Central memory CD4-positive, alpha-beta T cell (primary cell): ENCODE results near the gene ZDHHC11B.
"Not testable (repeated sequence)": the region's sequence is repeated elsewhere in the genome, so short reads cannot be mapped to it uniquely, and the experiment has no call there.

Experiments
- DNase-seq: peaks from one replicate; pipeline ENCODE4 v3.0.0; 2022

Gene ZDHHC11B

DNA sequence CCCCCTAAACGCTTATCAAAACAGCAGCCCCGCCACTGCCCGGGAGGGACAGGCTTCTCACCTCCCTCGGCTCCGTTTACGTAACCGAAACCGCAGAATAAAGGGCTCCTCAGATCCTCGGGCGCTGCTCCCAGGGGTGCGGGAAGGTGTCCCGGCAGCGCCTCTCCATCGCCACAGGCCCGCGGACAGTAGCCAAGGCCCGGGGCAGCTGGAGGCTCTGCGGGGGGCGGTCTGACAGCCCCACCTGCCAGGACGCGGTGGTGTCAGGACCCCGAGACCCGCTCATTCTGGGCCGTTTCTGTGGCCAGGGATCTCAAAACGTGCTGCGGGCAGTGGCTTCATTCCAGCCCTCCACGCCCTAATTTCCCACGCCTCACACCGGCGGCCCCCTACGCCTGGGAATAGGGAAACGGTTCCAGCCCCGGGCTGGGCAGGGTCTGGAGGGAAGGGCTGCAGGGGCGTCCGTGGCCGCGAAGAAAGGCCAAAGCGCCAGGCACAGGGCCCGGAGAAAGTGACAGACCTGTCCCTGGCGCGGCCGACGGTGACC lies 575 bp downstream of the ZDHHC11B start:
- DNase-seq, result peak; percentile 51

- DNase-seq, result not testable (repeated sequence)
These were observed 1.3 kb downstream of the ZDHHC11B start for GRCh38 chr5:783049-783802.

DNA sequence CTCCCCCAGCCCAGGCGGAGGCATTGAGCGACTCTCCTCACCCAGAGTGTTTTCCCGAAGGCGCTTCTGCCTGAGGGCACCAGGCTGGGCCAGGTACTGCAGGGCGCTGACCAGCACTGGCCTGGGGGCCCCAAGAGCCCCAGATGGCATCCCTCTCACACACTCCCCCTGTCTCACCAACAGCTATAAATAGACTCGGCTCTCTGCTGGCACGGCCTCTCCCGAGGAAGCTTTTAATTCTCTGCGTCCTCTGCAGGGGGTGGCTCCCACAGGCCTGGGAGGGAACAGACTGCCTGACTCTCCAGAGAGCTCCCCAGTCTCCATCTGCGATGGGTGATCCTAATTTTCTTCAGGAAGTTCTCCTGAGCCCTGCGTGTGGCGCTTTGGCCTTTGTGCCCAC lies 2.2 kb downstream of the ZDHHC11B start:
- not testable (repeated sequence) for DNase-seq

- DNase-seq, result not testable (repeated sequence)
These were observed 4.0 kb downstream of the ZDHHC11B start for GRCh38 chr5:780571-780970.

DNA sequence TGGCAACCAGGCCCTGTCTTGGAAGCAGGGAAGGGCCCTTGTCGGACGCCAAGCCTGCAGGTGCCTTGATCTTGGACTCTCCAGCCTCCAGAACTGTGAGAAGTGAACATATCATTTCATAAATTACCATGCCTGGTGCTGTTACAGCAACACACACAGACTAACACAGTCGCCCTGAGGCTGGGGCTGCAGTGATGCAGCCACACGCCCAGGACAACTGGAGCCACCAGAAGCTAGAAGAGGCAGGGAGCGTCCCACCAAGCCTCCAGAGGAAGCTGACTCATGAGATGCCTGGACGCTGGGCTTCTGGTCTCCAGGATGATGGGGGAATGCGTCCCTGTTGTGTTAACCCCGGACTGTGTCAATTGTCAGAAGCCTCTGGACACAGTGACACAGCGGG lies 5.6 kb downstream of the ZDHHC11B start:
- DNase-seq, result not testable (repeated sequence)

DNA sequence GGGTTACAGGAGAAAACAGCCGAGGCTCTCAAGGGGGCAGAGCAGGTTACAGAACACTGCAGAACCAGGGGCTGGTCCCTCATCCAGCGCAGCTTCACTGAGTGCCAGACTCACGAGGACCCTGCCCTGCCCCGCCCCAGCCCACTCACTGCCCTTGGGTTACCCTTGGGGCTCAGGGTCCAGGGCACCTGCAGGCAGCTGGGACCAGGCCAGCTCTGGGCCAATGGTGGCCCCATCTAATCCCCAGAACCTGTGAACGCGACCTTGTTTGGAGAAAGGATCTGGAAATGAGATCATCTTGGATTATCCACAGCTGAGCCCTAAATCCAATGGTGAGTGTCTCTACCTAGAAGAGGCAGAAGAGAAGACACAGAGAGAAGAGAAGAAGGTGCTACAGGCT lies 6.1 kb downstream of the ZDHHC11B start:
- not testable (repeated sequence) for DNase-seq

- DNase-seq, result no peak
These were observed 6.8 kb downstream of the ZDHHC11B start for GRCh38 chr5:777756-778161.

- DNase-seq, result no peak
These were observed 7.4 kb downstream of the ZDHHC11B start for GRCh38 chr5:776862-777711.

DNA sequence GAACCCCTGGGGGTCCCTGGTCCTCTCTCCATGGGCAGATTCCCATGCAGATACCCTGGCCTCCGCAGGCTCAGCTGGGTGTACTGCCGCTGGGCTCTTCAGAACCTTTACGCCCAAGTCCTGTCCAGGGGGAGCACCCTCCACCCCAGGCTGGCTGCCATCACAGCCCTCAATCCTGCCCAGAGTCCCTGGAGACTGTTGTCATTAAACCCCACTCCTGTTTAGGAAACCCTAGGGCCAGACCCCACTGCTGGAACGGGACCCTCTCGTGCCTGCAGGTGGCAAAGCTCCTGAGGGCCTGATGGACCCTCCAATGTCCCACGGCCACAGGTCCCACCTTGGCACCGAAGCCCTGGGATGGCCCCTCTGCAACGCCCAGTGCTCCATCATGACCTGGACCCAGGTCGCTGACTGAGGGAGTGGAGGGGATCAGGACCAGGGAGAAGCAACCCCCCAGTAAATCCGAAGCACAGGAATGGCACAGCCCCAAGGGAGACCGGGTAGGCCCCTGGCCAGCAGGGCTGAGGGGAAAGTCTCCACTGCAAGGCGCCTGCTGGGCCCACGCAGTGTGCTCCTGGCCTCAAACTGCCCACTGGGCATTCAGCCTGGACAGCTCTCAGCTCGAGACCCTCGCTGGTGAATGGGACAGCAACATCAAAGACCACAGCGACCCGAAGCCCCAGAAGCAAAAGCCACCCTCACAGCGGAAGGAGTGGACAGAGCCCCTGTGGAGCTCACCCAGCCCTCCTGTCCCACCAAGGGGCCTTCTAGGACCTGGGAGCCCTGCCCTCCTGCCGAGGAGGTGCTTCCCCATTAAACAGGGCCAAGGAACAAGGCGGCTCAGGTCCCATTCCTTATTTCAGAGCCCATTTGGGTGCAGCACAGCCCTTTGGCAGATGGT lies 8.3 kb downstream of the ZDHHC11B start:
- no peak for DNase-seq

DNA sequence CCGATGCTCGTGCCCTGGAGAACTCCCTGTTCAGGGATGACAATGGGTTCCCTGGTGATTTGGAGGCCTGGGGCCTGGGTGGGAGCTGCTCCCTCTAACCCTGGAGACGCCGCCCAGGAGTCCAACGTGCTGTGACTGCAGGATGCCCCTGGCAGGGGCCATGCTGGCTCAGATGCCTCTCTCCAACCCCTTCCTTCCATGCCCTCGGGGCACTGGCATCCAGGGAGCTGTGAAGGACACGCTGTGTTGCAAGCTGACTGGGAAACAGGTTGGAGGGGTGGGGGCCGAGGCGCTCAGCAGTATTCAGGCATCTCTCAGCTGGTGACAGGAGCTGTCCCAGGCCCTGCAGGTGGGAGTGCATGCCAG lies 9.0 kb downstream of the ZDHHC11B start:
- not testable (repeated sequence) for DNase-seq

DNA sequence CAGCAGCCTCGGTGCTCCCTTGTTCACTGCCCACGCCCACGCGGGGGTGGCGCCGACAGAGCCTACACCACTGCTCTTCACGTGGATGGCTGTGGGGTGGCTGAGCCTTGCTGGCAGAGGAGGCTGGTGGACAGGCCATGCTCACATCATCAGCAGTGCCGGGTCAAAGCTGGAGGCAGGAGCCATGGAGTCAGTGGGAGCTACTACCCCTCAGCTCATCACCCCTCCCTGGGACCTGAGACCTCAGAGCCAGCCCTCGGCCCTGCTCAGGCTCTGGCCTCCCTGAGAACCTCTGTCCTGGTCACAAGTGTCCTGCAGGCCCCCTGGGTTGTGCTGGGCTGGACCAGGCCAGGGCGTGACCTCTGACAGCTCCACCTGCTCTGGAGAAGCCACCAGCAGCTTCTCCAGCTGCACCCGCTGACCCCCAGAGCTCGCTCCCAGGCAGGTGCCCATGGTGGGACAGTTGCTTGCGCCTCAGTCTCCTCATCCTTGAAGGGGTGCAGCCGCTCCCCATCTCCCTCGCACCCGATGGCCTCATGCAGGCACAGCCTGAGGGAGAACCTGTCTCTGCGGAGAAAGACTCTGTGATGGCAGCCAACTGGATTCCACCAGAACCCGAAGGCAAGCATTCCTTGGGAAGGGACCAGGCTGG lies 9.5 kb downstream of the ZDHHC11B start:
- not testable (repeated sequence) for DNase-seq

- DNase-seq, result not testable (repeated sequence)
These were observed 10.2 kb downstream of the ZDHHC11B start for GRCh38 chr5:774304-774703.

DNA sequence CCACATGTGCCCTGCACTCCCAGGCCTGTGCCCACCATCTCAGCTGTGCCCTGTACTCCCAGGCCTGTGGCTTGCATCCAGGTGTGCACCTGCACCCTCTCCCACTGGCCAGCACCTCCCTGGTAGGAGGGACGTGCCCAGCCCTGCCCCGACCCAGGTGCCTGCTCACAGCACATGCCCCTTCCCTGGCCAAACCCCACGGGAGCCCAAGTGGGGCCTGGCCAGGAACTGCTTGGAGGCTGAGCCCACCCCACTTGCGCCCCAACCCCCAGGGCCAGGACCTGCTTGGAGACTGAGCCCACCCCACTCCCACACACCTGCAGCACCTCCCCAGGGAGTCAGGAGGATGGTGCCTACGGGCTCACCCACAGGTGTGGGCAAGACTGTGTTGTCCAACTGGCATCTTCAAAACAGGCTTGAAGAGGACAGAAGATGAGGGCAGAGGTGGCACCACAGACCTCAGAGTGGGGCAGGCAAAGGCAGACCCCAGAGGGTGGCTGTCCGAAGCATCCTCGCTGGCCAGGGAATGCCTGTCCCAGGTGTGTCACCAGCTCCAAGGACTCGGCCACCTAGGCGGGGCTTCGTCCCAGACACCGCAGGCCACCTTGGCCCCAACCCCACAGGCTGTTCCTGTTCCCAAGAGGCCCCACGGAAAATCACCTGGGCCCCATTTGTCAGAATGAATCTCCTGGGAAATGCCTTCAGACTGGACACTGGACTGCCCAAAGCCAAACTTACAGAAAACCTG lies 10.8 kb downstream of the ZDHHC11B start:
- DNase-seq, result no peak

DNA sequence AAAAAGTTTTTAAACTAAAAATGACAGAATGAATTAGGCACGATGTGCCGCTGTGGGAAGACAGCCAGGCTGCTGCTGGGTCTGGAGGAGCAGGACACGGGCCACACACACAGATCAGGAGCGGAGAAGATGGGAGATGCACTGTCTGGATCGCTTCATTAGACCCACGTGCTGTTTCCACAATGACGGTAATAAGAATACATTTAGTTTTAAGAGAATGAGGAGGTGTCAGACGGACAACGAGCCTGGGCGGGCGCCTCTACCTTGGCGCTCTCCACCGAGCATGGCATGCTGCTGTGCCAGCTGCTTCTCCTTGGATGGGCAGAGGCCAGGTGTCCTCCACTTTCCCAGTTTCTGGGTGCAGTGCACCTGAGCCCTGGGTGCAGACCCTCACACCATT lies 11.6 kb downstream of the ZDHHC11B start:
- DNase-seq, result not testable (repeated sequence)

GRCh38 chr5:772547-772890 lies 12.0 kb downstream of the ZDHHC11B start:
- DNase-seq, result not testable (repeated sequence)

DNA sequence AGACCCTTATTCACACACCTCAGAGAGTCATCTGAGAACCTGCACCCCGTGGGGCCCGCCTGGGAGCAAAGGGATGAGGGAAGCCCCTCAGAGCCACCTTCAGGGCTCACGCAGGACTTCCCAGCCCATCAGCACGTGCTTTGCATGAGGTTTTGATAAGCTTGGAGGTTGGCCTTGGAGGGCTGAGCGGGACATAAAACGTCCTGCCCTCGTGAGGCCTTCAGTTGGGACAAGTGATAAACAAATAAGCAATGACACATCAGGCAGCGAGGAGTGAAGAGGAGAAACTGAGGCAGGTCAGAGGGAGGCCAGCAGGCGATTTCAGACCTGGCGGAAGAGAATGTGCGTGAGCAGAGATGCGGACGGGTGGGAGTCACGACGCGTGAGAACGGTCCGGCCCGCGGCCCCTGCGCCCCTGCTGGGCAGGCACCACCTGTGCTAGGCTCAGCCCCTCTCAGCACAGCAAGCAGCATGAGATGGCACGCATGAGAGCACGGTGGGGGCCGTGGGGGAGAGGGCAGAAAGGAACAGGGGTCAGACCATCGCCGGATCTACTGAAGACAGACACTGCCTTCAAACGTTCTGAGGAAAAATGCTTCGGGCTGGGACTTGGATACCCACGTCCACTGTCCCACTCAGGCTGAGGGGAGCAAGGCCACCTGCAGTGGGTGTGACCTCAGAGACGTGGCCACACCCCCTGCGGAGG lies 12.5 kb downstream of the ZDHHC11B start:
- not testable (repeated sequence) for DNase-seq

GRCh38 chr5:771087-771781 lies 13.3 kb downstream of the ZDHHC11B start:
- DNase-seq, result not testable (repeated sequence)

DNA sequence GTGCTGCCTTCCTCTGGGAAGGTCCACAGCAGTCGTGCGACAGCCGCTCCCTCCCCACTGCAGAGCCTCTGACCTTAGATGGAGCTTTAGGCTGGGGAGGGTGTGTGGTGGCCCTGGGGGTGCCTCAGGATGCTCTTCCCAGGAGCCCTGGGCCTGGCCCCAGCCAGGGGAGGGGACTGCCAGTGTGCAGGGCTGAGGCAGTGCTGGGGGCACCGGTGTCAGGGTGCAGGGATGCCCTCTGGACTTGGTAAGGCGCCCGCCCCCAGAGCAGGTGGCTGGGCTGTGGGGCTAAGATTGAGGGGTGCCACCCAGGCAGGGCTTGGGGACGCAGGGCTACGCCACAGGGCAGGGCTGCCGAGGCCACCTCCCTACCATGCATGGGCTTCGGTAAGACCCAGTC lies 13.9 kb downstream of the ZDHHC11B start:
- DNase-seq, result not testable (repeated sequence)

DNA sequence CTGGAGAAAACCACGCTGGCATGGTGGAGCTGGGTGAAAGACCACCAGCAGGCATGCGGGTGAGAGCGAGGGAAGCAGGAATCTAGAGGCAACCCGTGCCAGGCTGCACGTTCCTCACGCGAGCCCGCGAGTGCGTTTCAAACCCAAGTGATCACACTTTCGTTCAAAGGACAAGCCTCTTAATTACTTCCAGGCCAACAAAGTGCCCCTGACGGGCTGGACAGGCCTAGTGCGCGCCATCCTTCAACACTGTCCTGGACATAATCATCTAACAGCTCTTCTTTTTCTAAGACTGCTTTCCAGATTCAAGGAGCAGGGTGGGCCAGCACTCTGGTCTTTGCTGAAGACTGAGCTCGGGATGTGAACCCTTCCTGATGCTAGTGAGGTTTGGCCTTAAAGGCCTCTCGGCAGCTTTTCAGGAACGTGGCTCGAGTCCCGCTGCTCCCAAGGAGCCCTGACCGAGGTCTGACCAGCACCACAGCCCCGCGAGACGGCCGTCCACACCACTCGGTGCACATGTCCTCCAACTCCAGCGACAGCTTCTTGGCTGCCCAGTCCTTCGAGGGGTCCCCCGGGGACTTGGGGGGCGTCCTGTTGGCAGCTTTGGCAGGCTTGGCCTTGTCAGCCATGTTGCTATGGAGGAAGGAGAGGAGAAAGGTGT lies 14.9 kb downstream of the ZDHHC11B start:
- not testable (repeated sequence) for DNase-seq
